LHCN-M2 (cell line): ENCODE results near the gene MEFV. TPM values are rescaled to one million over a fixed set of nuclear protein-coding genes. Genes with fewer than 3 reads are reported as not detected.

Experiments used
- DNase-seq: peaks from one replicate; pipeline ENCODE4 v3.0.0-alpha.2; 2012; ENCODE audit warnings: low read depth
- total RNA-seq: library from RNA; depleted of rRNA; stranded (reverse); fragments of >200 nt; gene quantifications from 2 replicates; pipeline ENCODE4 v1.2.3, GENCODE V29; 2014

MEFV gene
- total RNA-seq, 1 experiment from 2014 or later: 0.06 TPM

DNA sequence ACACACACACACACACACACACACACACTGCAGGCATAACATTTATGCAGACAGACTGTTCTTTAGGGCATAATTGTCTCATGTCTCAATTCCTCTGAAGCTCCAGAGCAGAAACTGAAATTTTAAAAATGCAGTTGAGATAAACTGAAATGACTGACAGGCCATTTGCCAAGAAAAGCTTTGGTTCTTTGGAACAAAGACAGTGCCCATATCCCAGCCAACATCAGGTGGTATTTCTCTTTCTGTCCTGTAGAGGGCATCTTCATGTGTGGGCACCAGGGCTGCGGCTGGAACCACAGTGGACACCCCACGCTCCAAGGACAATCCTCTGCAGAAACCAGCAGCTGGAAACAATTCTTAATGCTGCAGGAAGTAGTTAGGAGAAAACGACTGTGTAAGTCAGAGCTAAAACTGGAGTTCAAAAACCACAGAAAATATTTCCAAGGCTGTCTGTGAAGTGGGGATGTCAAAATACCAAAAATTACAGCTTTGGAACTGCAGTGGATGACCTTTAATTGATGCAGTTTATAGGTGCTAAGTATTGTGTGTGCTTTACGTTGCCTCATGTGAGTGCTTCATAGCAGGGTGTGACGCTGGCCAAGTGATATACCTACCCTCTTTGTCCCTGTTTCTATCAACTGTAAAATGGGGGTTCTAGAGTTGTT is 10.6 kb upstream of the MEFV start:
- peak; percentile 61 for DNase-seq

DNA sequence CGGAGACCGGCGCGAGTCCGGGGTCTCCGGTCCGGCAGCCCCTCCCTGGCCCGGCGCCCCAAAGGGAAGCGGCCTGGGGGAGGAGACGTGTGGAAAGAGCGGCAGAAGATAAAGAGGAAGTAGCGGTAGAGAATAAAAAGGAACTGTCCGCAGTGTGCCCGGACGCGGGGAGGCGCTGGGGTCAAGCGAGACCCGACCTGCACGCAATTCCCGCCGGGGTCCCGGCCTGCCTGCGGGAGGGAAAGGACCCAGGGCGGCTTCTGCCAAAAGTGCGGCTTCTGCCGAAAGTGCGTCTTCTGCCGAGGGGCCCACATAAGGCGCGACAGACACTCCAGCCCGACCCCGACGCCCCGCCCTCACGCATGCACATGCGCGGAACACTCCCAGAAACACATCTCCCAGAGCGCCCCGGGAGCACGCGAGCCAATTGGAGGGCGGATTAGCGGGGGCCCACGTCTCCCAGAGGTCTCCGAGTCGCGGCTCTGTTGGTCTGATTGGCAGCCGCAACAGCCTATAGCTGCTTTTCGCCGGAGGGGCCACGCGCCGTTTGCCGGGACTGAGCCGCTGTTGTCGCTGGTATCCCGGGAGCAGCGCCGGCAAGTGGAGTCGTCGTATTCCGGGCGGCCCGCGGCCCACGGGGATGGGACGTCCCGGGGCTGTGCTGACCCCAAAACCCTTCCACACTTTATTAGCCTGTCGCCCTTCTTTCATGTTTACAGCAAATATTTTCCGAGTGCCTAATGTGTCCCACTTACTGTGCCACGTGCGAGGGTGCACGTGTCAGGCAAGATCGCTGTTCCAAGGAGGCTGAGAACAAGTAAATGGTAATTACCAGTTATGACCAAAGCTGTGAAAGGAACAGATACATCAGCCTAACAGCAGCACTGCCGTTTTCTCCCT is 8.0 kb upstream of the MEFV start:
- peak; percentile 98 for DNase-seq

DNA sequence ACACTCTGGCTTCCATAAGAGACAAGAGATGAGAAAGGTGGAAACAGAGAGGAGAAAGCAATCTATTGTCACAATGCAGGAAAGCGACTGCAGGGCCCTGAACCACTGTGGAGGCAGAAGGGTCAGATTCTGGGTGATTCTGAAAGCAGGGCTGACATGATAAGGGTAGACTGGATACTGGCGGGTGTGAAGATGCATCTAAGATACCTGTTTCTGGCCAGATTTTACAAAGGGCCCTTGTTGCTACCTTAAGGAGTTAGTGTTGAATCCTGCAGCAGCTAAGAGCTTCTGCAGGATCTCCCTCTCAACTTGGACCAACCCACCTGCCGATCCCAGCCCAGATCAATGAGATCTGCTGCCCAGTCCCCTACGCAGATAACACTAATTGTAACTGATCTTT is 6.1 kb upstream of the MEFV start:
- no peak for DNase-seq

GRCh38 chr16:3259836-3260235 is 3.4 kb upstream of the MEFV start:
- no peak for DNase-seq

DNA sequence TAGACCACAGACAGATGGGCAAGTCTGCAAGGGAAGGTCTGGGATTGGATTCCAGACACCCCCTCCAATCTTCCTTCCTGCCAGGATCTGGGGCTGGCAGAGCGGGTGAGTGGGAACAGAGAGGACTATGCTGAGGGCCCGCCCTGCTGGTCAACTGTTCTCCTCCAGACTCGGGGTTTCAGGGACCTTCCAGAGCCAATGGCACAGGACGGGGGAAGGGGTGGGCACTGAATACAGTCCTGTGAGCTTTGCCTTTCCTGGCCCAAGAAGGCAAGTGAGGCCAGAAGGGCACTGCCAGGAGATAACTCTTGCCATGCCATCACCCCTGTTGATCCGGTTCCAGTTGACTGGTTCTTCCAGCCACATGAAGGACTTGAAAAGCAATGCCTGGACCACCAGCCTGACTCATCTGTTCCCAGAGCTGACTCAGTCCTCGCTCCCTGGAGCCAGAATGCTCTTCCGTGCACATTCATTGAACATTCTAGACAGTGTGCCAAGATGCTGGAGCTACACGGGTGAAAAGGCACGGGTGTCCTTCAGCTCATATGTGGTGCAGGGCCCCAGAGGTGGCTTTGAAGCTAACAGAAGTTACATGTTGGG is 533 bp upstream of the MEFV start:
- peak; percentile 63 for DNase-seq

DNA sequence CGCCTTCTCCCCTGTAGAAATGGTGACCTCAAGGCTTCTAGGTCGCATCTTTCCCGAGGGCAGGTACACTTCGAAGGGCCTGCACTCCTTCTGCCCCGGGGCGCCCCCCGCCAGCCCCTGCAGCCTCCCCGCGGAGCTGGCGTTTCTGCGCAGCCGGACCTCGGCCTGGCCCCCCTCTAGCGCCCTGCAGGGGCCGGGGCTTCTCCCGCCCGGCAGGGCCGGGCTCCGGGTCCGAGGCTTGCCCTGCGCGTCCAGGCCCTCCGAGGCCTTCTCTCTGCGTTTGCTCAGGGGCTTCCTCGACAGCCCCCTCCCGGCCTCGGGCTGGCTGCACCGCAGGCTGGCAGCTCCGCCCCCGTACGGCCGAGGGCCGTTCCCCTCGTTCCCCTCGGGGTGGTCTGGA is 2.1 kb downstream of the MEFV start:
- no peak for DNase-seq

GRCh38 chr16:3252967-3253366 is 3.5 kb downstream of the MEFV start:
- DNase-seq: no peak

DNA sequence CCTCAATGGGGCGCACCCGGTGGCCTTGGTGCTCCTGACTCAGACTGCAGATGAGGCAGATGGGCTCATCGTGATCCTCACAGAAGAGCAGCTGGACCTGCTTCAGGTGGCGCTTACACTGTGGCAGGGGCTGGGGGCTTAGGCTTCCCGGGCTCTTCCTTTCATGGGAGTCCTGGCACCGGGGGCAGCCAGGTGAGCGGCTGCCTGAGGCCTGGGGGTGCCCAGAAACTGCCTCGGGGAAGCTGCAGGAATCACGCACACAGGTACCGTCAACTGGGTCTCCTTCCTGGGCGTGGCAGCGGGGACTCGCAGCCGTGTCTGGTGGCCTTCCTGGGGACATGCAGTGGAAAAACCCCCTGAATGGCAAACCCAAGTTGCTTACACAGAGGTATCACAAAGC is 7.0 kb downstream of the MEFV start:
- no peak for DNase-seq

DNA sequence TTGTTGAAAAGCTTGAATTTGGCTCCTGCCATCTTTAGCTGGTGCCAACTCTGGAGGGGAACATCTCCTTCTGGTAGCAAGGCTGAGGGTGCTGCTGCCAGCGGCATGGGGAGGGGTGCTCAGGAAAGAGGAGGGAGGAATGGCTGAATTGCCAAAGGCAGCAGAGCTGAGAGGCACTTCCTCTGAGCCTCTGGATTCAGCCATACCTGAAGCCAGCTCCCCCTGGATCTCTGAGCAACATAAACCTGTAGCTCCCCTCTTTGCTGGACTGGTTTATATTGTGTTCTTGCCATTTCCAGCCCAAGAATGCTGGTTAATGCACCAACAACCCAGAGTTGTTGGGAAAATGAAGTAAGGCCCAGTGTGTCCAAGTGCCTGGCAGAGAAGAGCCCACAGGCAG is 7.4 kb downstream of the MEFV start:
- no peak for DNase-seq

- DNase-seq: no peak
These were observed 7.8 kb downstream of the MEFV start for GRCh38 chr16:3248596-3248995.

DNA sequence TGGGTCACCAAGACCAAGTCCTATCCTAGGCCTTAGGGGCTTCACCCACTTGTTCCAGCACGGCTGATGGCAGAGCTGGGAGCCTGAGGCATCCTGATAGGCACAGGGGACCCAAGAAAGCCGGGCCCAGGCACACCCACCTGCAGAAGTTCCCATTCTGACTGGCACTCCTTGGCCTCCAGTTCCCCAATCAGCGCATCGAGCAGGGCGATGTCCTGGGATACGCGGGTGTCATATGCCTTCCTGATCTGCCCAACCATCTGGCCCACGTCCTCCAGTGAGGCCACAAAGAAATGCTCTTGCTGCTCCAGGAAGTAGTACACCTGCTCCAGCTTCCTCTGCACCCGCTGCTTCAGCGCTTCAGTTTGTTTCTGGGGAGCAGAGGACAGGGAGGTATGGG is 9.6 kb downstream of the MEFV start:
- DNase-seq: no peak

- DNase-seq: no peak
These were observed 10.4 kb downstream of the MEFV start for GRCh38 chr16:3246002-3246401.

DNA sequence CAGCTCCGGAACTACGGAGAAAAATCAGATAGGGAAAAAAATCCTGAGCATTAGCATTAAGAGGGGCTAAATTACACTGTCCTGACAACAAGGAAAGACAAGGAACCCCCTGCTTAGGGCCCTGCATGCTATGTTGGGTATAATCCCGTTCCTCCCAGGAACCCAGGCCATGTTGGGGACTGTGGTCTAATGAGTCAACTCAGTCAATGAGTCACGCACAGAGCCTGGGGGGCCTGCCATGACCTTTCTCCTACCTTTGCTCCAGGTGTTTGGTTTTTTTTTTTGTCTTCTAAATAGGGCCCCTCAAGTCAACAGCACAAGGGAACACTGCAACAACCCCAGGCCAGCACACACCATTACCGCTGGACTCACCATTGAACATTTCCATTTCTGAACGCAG is 12.6 kb downstream of the MEFV start:
- no peak for DNase-seq

DNA sequence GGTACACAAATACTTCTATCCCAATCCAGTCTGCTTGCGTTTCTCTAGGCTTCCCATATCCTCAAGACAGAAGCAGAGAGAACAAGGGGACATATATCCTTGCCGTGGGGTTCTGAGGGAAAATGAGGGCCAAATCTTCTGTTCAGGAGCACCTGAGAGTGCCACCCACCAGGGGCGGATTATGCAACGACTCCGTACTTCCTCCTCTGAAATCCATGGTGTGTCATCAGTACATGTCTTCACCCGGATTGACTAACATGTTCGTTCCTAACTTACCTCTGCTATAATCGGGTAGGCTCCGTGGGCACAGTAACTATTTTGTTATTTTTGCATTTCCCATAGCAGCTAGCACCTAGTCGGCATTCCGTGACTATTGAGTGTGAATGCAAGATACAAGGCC is 13.7 kb downstream of the MEFV start:
- no peak for DNase-seq

DNA sequence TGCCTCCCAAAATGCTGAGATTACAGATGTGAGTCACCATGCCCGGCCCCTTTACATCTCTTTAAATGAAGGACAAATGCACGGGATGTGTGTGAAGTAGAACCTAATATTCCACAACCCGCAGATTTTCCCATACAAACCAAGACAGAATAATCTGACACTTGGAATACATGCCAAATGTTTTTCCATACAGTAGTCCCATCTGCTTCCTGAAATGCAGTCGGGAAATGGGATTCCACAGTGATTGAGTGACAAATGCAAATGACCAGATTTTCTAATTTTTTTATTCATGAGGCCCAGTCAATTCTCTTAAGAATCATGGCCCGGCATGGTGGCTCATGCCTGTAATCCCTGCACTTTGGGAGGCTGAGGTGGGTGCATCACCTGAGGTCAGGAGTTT is 14.7 kb downstream of the MEFV start:
- DNase-seq: no peak

DNA sequence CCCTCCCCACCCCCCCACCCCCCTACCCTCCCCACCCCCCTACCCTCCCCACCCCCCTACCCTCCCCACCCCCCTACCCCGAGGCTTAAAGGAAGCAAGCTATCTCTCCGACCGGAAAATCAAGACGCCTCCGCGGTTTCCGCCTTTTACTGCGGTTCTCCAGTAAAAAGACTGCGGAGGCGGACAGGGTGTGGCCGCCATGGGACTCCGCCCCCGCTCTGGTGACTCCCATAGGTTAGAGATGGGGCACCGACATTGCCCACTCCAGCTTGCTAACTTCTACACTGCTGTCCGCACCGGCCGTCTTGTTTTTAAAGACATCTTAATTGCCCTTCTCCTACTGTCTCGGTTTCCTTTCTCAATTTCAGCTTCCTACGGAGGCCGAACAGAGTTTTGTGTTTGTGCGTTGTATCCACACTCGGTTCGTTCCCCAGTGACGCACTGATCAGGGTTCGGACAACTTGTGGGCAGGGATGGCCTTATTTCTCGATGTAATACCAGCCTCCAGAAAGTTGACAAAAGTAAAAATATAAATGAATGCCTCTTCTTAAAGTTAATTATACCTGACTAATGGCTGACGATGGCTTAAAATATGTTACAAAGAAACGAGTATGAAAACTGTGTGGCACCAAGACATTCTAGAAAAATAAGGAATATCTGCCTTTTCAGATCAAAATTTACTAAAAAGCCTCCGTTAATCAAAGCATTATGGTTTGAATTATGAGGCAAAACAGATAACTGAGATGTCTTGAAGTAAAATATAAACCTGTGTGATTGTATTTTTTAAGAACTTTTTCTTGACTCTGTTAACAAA is 20.4 kb downstream of the MEFV start:
- no peak for DNase-seq

DNA sequence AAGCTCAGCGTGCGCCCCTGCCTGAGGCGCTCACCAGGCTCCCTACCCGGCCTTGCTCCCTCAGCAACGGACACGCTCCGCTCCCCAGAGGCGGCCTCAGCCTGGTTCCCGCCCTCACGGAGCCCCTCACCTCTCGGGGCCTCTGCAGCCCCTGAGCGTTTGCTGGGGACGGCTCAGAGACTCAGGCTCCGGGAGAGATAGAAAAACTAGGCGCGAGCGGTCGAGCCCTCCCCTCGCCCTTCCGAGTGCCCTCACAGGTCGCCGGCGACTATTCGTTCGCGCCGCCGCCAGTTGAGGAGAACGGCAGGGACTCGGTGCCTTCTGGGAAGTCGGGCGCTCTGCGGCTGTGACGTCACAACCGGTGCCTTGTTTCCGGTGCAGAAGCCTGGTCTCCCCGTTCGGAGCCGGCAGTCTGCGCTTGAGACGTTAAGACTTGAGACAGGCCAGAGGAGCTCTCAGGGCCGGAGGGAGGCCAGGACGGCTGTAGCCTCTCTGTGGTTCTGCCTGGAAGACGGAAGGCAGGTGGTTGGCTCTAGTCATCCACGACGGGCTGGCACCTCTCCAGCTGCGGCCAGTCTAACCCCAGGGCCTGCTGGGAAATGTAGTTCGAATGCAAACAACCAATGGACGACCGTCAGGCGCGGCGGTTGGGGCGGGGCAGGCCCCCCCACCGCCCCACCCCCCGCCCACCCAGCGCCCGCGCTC is 21.4 kb downstream of the MEFV start, which contains the start of gene ZNF200:
Gene ZNF200, minus strand, starts transcription at position 302 of the 705 bp plus-strand sequence. CDS start 1,403 bp downstream, outside the sequence.
- DNase-seq: peak; percentile 94

GRCh38 chr16:3234543-3234856 is 21.9 kb downstream of the MEFV start:
- no peak for DNase-seq

DNA sequence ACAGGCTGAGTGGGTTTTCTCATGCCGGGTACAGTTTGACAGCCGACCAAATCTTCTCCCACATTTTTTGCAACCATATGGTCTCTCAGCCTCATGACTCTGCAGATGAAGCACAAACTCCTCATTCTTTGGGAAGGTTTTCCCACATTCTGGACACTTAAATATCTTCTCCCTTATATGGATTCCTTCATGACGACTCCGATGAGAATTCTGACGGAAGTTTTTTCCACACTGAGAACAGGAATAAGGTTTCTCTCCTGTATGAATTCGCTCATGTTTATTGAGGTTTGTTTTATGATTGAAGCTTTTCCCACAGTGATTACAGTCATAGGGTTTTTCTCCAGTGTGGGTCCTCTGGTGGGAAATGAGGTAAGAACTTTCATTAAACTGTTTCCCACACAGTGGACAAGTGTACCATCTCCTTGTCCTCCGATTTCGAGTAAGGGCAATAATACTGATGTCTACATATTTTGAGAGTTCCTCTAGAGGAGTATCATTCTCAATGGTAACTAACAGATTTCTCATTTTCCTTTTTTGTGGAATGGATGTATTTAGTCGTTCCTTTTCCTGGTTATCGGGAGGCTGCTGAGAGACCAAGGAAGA is 32.4 kb downstream of the MEFV start:
- peak; percentile 18 for DNase-seq

- no peak for DNase-seq
These were observed 35.6 kb downstream of the MEFV start for GRCh38 chr16:3220839-3221238.

- DNase-seq: no peak
These were observed 40.2 kb downstream of the MEFV start for GRCh38 chr16:3216263-3216640.
